ENCODE data around the gene SLC12A8.

GRCh38 chr3:125053304-125053699 lies 159.2 kb downstream of the SLC12A8 start:
- TF ChIP-seq, protein P1, sequence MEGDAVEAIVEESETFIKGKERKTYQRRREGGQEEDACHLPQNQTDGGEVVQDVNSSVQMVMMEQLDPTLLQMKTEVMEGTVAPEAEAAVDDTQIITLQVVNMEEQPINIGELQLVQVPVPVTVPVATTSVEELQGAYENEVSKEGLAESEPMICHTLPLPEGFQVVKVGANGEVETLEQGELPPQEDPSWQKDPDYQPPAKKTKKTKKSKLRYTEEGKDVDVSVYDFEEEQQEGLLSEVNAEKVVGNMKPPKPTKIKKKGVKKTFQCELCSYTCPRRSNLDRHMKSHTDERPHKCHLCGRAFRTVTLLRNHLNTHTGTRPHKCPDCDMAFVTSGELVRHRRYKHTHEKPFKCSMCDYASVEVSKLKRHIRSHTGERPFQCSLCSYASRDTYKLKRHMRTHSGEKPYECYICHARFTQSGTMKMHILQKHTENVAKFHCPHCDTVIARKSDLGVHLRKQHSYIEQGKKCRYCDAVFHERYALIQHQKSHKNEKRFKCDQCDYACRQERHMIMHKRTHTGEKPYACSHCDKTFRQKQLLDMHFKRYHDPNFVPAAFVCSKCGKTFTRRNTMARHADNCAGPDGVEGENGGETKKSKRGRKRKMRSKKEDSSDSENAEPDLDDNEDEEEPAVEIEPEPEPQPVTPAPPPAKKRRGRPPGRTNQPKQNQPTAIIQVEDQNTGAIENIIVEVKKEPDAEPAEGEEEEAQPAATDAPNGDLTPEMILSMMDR (IDR thresholded peaks at IDR 0.05): no peak
- TF ChIP-seq POLR2A (IDR thresholded peaks at IDR 0.05): no peak
